ENCODE data around the gene TRPM1.

TRPM1 gene

DNA sequence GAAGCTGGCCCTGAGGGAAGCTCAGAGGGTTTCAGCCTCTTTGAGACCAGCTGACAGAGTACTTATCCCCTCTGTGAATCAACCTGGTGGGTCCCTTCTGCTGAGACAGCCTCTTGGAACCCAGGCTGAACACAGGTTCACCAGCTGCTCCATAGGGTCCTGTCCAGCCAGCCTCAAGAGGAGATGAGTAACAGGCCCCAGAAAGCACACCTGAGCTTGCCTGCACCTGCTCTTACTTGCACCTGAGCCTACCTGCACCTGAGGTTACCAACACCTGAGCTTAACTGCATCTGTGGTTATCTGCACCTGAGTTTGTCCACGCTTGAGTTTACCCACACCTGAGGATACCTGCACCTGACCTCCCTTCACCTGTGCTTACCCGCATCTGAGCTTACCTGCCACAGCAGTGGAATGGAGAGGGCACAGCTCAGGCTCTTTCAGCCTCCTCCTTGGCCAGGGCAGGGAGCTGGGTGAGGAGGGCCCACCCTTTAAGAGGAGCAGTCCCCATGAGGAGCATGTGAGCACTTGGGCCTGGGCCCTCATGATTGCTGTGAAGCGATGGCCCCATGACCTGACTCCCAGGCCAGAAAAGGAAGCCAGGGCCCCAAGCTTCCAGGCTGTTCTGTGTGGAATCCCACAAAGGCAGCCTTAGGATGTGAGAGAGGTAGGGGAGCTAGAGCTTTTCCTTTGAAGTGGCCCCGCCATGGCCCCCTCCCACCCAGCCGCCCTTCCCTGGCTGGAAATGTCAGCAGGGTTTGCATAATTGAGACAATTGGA lies at the start of gene TRPM1:
Gene TRPM1, minus strand, starts transcription at position 464 of the 777 bp plus-strand sequence. CDS start 20,370 bp downstream, outside the sequence.
- in situ Hi-C loops (cut with MboI; ENCODE audit: low sequenced_read_pairs): no loop called here

- in situ Hi-C loops (cut with MboI; ENCODE audit: low sequenced_read_pairs): no loop called here
These were observed 49.3 kb upstream of the TRPM1 start for GRCh38 chr15:31150732-31151231.

DNA sequence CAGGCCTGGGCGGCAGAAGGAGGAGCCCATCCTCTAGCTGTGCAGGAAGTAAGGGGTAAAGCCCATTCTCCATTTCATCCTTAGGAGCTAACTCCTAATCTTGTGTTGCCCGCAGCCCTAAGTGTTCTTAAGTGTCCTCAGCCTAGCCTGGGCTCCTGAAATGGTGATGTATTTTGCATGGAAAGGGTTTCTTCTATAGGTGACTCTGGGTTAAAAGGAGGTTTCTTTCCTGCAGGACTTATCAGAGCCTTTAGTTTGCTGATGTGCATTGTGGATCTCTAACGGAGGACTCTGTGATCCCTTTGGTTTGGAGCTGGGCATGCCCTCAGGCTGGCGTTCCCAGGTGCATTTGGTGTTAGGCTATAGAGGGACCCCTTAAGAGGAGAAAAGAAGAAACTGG lies 48.5 kb upstream of the TRPM1 start:
- in situ Hi-C loops (cut with MboI; ENCODE audit: low sequenced_read_pairs): no loop called here

DNA sequence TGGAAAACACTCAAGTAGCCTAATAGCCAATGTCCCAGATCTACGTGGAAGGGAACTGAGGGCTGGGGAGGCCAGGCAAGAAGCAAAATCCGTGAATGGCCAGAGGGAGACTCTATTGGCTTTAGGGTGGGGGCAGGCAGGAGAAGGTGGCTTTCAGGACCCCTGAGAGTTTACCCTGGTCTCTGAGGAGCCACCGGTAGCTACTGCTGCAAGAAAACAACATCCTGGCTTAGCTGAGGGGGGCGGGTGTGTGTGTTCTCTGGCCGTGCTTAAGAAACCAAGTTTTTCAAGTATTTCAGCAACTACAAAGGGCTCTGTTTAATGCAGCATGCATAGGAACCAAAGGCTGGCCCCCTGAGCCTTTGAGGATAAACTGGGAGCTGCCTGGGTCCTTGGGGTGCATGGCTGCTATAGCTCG lies 47.6 kb upstream of the TRPM1 start:
- in situ Hi-C loops (cut with MboI; ENCODE audit: low sequenced_read_pairs): no loop called here

- in situ Hi-C loops (cut with MboI; ENCODE audit: low sequenced_read_pairs): no loop called here
These were observed 47.0 kb upstream of the TRPM1 start for GRCh38 chr15:31148297-31149087.

- in situ Hi-C loops (cut with MboI; ENCODE audit: low sequenced_read_pairs): no loop called here
These were observed 46.4 kb upstream of the TRPM1 start for GRCh38 chr15:31147944-31148296.

- in situ Hi-C loops (cut with MboI; ENCODE audit: low sequenced_read_pairs): no loop called here
These were observed 45.9 kb upstream of the TRPM1 start for GRCh38 chr15:31147456-31147855.

DNA sequence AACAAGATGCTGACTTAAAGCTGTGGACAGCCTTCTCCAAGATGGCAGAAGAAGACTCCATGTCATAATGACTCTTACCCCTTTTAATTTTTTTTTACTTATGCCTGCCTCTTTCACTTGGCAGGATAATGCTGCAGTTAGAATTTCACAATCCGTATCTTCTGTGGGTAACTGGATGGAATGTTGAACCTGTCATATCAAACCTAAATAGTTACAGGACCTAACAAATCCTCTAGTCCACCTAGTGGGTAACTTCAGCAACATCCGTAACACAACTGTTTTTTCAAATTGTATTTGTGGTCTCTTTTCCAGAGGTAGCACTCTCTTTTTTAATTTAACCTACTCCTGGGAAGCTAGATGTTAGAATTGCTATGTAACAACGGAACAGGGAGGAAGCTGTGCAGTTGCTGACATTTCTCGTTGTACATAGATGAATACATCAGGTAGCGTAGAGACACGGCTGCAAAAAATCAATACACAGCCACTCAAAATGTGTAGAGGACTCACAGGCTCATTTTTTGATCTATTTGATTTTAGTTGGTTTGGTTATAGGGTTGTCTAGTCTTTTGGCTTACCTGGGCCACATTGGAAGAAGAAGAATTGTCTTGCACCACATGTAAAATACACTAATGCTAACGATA lies 43.9 kb upstream of the TRPM1 start:
- in situ Hi-C loops (cut with MboI; ENCODE audit: low sequenced_read_pairs): no loop called here

DNA sequence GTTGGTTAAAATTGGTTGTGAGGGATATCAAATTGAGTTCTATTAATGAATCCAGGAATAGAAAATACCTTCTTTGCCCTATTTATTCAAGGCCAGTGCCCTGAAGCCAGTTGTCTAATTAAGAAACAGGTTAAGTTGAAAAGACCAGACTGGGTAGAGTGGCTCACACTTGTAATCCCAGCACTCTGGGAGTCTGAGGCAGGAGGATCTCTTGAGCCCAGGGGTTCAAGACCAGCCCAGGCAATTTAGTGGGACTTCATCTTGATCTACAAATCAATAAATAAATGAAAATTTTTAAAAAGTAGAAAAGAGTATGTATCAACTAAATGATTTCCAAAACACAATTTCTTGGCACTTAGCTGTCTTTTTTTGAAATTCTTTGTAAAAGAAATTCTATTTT lies 40.3 kb upstream of the TRPM1 start:
- in situ Hi-C loops (cut with MboI; ENCODE audit: low sequenced_read_pairs): no loop called here

DNA sequence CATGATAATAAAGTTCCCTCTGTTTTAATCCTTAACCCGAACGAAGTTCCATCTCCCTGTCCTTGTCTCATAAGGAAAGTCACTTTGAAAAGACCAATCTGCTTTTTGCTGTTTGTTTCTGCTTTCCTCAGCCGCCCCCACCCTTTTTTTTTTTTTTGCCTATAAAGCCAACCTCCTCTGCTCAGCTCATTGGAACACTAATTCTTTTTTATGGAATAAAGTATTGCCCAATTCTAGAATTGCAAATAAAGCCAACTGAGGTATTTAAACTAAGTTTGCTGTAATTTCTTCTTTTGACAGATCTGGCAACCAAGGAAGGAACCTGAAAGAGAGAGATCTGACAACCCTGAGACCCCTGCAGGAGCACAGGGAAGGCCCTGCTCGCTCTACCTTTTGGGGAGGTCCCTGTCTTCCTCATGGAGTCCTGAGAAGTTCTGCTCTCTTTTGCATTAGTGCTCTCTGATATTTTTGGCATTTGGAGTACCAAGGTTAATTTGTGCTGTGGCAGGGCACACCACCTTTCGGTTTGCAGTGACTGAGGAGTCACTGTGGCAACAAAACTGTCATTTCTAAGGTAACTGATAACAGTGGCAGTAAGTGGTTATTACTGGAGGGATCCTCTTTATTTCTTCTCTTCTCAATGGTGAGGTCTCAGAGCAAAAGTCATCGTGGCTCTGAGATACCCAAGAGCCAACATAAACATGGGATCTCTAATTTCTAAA lies 35.2 kb upstream of the TRPM1 start:
- in situ Hi-C loops (cut with MboI; ENCODE audit: low sequenced_read_pairs): no loop called here

DNA sequence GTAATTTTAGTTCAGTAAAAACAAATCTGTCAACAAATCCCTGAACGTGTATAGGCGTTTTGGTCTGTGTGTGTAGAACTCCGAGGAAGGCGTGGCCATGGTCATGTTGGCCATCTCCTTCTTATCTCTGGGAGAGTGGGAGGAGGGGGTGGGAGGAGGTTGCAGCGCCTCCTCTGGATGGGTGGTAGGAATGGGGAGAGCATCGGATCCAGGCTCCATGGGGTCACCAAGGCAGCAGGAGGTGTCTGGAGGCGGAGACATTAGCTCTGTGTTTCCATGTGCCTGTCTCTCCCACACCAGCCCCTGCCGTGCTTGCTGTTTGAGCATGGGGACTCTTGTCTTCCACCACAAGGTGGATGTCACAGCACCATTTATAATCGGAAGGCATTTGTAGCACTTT lies 34.5 kb upstream of the TRPM1 start:
- in situ Hi-C loops (cut with MboI; ENCODE audit: low sequenced_read_pairs): no loop called here

DNA sequence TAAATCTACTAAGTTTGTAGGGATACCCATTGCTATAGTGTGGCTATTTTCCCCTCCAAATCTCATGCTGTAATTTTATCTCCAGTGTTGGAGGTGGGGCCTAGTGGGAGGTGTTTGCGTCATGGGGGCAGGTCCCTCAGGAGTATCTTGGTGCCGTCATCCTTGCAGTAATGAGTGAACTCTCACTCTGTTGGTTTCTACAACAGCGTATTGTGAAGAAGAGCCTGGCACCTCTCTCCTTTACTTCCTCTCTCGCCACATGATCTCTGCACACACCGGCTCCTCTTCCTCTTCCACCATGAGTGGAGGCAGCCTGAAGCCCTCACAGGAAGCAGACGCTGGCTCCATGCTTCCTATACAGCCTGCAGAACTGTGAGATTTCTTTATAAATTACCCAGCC lies 34.0 kb upstream of the TRPM1 start:
- in situ Hi-C loops (cut with MboI; ENCODE audit: low sequenced_read_pairs): no loop called here

DNA sequence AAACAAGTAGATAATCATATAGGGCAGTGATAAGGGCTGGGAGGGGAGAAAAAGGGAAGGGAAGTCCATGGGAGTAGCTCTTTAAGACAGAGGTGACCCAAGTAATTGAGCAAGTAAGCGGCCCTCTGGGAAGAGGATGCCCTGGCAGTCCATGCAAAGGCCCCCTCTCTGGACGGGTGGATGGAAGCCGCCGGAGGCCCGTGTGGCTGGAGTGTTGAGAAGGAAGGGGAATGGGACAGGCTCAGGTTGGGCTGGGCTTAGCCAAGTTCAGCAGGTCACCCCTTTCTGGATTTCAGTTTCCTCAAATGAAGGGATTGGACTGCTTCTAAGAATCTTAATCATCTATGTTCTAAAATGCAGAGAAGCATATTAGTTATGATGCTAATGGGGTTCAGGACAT lies 32.4 kb upstream of the TRPM1 start:
- in situ Hi-C loops (cut with MboI; ENCODE audit: low sequenced_read_pairs): no loop called here

DNA sequence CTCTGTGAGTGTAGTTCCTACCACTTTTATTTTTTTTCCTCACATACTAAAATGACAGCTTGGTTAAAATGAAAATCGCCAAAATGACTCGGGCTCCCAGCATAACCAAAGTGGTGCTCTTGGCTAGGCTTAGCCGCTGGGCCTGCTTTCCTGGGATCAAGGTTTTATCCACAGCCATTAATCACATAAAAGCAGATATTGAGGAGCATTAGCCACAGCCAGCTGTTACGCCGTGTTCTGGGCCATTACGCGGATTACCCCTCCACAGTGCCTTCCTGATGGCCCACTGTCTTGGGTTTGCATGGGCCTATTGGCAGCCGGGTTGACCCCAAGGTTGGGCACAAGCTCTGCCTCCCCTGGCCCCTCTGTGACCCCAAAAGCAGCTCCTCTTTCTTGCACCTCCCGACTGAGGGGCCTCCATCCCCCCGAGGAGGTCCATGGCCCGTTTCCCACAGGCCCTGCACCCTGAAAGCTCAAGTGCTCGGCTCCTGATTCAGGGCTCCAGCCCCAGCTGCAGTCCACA lies 30.4 kb upstream of the TRPM1 start:
- in situ Hi-C loops (cut with MboI; ENCODE audit: low sequenced_read_pairs): no loop called here

- in situ Hi-C loops (cut with MboI; ENCODE audit: low sequenced_read_pairs): no loop called here
These were observed 29.2 kb upstream of the TRPM1 start for GRCh38 chr15:31130576-31131237.

DNA sequence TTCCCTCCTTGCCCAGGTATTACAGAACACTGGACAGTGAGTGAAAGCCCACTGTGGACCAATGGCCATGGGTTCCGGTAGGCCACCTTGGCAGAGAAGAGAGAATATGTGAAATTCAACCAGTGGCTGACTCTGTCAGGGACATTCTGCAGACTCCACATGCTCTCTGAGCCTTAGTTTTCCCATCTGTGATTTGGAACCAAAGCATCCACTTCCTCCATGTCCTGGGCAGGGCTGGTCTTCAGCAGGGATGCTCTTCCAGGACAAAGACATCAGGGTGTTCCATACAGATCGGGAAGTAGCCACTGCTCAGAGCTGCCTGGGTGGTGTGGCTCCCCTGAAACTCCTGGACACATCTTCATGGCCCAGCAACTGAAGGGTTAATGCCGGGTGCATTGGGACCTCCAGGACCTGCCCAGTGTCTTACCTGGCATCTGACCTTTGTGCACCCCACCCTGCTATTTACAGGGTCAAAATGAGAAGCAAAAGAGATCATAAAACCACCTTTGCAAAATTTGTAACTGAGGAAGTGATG lies 28.3 kb upstream of the TRPM1 start:
- in situ Hi-C loops (cut with MboI; ENCODE audit: low sequenced_read_pairs): loop anchor here (10.0 kb wide), 1 partner anchor 145 kb away; no protein-coding TSS in a partner anchor

- in situ Hi-C loops (cut with MboI; ENCODE audit: low sequenced_read_pairs): loop anchor here (10.0 kb wide), 1 partner anchor 144 kb away; no protein-coding TSS in a partner anchor
These were observed 27.6 kb upstream of the TRPM1 start for GRCh38 chr15:31128919-31129768.

DNA sequence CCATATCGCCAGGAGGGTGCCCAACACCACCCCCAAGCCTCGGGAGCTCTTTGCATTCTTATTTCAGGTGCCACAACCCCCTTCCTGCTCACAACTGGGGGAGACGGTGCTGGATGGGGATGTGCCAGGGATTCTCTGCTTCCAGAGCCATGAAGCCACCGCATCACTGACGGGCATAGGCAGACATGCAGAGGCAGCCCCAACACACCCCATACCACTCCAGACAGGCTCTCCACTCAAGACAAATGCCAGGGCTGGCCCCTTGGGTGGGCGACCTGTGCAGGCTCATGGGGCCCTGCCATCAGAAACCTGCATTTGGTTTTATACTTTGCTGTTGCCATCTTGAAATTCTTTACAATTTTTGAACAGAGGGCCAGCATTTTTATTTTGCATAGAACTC lies 27.0 kb upstream of the TRPM1 start:
- in situ Hi-C loops (cut with MboI; ENCODE audit: low sequenced_read_pairs): loop anchor here (10.0 kb wide), 1 partner anchor 144 kb away; no protein-coding TSS in a partner anchor
